Stimulated activated CD4-positive, alpha-beta T cell treated with anti-CD3 and anti-CD28 coated beads, TNF-alpha, amount 100 ng/mL, for 48 hours (primary cell): ENCODE measurements around the gene NHSL2.
"Not testable (repeated sequence)": the region's sequence is repeated elsewhere in the genome, so short reads cannot be mapped to it uniquely, and the experiment has no call there.

Experiments used
- DNase-seq, 3 donors: peaks; one replicate each; pipeline ENCODE4 v3.0.0-alpha.2; 2020; ENCODE audit warnings: low read depth in 3 of 3

NHSL2 gene

GRCh38 chrX:71923516-71923915, 12.9 kb downstream of the NHSL2 start:
- DNase-seq = no peak

- DNase-seq = no peak
These were observed 16.4 kb downstream of the NHSL2 start for GRCh38 chrX:71927040-71927439.

GRCh38 chrX:71928856-71929255, 18.2 kb downstream of the NHSL2 start:
- no peak for DNase-seq

- DNase-seq = no peak
These were observed 19.7 kb downstream of the NHSL2 start for GRCh38 chrX:71930298-71930697.

GRCh38 chrX:71935476-71935875, 24.8 kb downstream of the NHSL2 start:
- no peak for DNase-seq

- DNase-seq = no peak
These were observed 26.0 kb downstream of the NHSL2 start for GRCh38 chrX:71936632-71937031.

- no peak for DNase-seq
These were observed 27.7 kb downstream of the NHSL2 start for GRCh38 chrX:71938371-71938770.

- no peak for DNase-seq
These were observed 30.5 kb downstream of the NHSL2 start for GRCh38 chrX:71941145-71941544.

GRCh38 chrX:71941776-71942175, 31.1 kb downstream of the NHSL2 start:
- DNase-seq = no peak

- DNase-seq = no peak
These were observed 33.7 kb downstream of the NHSL2 start for GRCh38 chrX:71944369-71944768.

- no peak for DNase-seq
These were observed 34.7 kb downstream of the NHSL2 start for GRCh38 chrX:71945237-71945805.

GRCh38 chrX:71949363-71949762, 38.7 kb downstream of the NHSL2 start:
- no peak for DNase-seq

GRCh38 chrX:71949844-71950445, 39.3 kb downstream of the NHSL2 start:
- DNase-seq = no peak

GRCh38 chrX:71953391-71953790, 42.7 kb downstream of the NHSL2 start:
- no peak for DNase-seq

- no peak for DNase-seq
These were observed 43.3 kb downstream of the NHSL2 start for GRCh38 chrX:71953946-71954345.

- DNase-seq = no peak
These were observed 43.8 kb downstream of the NHSL2 start for GRCh38 chrX:71954458-71954857.

- no peak for DNase-seq
These were observed 45.0 kb downstream of the NHSL2 start for GRCh38 chrX:71955530-71956120.

GRCh38 chrX:71958281-71958675, 47.6 kb downstream of the NHSL2 start:
- no peak for DNase-seq

GRCh38 chrX:71964184-71964583, 53.5 kb downstream of the NHSL2 start:
- DNase-seq = not testable (repeated sequence)

GRCh38 chrX:71974916-71975315, 64.3 kb downstream of the NHSL2 start:
- no peak for DNase-seq

GRCh38 chrX:71976753-71977152, 66.1 kb downstream of the NHSL2 start:
- DNase-seq = no peak

- no peak for DNase-seq
These were observed 67.5 kb downstream of the NHSL2 start for GRCh38 chrX:71978164-71978563.

- DNase-seq = no peak
These were observed 79.3 kb downstream of the NHSL2 start for GRCh38 chrX:71989768-71990426.
